Activated CD4-positive, alpha-beta T cell treated with anti-CD3 and anti-CD28 coated beads, Interleukin-2, amount 50 U/mL, for 4 hours (primary cell): Measurements from ENCODE around the gene CAMSAP1.

ENCODE experiments used
- DNase-seq, 2 experiments: peaks; one replicate each; pipeline ENCODE4 v3.0.0-alpha.2; 2020

CAMSAP1 gene

GRCh38 chr9:135827866-135828580 is 79.3 kb downstream of the CAMSAP1 start:
- no peak for DNase-seq

DNA sequence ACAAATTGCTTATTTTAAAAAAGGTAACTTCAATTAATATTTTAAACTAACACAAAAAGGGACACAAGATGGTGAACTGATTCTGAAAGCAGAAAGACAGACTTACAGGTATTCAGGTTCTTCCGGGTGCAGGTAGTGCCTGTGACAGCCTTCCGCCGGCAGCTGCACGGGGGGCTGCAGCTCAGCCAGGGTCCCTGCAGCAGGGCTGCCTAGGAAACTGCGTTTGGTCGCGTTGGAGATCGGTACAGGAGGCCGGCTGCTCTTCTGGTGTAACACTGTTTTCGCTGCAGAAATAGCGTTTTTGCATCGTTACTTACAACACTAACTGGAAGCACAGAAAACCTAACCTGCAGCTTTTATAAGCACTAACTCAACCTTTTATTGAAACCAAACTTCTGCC is 80.0 kb downstream of the CAMSAP1 start:
- DNase-seq = no peak

DNA sequence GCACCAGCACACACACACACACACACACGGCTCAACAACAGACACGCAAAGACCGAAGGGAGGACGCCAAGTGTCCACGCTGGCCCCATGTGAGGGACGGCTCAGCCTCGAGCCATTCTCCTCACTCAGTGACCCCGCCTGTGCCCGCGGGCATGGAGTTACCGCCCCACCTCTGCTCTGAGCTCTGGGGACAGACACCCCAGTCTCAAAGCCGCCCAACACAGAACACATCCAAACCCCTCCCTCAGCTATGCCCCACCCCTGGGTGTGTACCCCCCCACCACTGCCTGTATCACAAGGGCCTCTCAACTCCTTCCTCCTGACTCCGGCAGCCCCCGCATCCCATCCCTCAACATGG is 81.2 kb downstream of the CAMSAP1 start:
- no peak for DNase-seq

- no peak for DNase-seq
Observed at GRCh38 chr9:135825435-135826187, 81.7 kb downstream of the CAMSAP1 start.

DNA sequence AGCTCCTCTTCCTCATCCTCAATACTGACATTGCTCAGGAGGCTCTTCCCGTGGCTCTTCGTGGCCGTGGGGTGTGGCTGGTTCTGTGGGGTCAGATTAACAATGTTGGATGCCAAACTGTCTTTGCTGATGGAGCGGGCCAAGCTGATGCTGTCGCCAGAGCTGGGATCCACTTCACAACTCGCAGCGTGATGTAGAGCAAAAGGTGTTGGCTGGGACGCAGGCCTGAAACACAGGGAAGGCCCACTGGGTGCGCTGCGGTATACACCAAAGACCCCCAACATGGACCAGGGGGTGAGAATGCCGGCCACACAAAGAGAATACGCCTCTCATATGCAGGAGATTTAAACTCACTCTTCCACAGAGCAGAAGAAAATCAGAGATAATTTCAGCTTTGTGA is 84.3 kb downstream of the CAMSAP1 start:
- no peak for DNase-seq

GRCh38 chr9:135822374-135822755 is 85.0 kb downstream of the CAMSAP1 start:
- no peak for DNase-seq

- DNase-seq = no peak
Observed at GRCh38 chr9:135821733-135822373, 85.5 kb downstream of the CAMSAP1 start.

DNA sequence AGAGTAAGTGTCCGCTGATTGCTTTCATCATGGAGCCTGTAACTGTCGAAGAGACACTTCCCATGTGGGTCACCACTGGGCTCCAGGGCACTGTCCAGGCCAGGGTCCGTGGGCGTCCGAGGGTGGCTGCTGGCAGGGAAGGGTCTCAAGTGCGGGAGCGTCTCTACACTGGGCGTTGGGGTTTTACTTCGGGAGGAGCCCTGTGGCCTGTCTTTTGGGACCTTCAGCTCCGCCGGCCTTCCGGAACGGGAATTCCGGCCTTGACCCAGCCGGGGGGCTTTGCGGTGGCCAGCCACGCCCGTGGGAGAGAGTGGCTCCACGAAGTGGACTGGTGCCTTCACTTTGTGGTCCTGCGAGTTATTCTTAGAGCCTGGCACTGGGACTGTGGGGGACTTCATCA is 86.2 kb downstream of the CAMSAP1 start:
- no peak for DNase-seq

- DNase-seq = no peak
Observed at GRCh38 chr9:135820661-135821060, 86.7 kb downstream of the CAMSAP1 start.

GRCh38 chr9:135819905-135820304 is 87.4 kb downstream of the CAMSAP1 start:
- DNase-seq = no peak

- DNase-seq = no peak
Observed at GRCh38 chr9:135818718-135819475, 88.4 kb downstream of the CAMSAP1 start.

DNA sequence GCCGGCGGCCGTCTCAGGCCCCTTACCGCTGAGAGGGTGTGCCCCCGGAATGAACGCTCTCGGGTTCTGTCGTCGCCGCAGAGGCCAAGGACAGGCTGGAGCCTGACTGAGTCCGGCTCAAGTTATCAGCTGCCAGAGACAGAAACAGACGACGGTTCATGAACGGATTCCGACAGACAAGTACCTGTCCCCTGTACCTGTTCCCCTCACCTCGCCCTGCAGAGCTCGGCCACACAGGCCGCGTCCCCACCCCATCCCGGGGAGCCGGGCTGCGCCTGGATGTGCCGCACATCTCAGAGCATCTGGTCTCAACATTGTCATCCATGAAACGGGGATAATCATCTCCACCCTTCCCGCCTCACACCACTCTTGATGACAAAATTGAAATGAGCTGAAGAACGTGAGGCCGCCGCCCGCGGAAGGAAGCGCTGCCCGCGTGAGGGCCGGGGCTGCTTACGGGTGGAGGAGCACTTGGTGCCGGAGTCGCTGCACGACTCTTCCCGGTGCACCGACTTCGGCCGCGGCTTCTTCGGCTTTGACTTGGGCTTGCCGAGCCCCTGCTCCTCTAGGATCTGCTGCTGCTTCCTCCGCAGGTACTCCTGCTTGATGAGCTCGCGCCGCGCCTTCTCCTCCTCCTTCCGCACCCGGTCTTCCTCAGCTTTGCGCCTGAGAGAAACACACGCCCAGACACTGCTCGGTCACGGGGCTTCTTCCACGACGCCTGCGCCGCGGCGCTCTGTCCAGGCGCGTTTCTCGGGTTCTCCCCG is 89.2 kb downstream of the CAMSAP1 start:
- no peak for DNase-seq

DNA sequence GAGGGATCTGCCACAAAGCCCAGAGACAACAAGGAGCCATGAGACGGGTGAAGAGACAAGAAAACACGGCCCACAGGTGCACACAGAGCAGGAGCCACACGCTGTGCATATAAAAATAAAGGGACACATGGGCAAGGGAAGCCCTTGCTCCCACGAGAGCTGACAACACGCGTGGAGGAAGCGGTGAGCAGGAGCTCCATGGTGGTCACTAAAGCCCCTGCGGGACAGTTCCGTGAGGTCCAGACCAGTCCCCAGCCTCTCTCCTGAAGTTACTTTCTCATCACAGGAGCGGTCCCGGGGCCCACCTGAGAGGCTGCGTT is 90.7 kb downstream of the CAMSAP1 start:
- no peak for DNase-seq

DNA sequence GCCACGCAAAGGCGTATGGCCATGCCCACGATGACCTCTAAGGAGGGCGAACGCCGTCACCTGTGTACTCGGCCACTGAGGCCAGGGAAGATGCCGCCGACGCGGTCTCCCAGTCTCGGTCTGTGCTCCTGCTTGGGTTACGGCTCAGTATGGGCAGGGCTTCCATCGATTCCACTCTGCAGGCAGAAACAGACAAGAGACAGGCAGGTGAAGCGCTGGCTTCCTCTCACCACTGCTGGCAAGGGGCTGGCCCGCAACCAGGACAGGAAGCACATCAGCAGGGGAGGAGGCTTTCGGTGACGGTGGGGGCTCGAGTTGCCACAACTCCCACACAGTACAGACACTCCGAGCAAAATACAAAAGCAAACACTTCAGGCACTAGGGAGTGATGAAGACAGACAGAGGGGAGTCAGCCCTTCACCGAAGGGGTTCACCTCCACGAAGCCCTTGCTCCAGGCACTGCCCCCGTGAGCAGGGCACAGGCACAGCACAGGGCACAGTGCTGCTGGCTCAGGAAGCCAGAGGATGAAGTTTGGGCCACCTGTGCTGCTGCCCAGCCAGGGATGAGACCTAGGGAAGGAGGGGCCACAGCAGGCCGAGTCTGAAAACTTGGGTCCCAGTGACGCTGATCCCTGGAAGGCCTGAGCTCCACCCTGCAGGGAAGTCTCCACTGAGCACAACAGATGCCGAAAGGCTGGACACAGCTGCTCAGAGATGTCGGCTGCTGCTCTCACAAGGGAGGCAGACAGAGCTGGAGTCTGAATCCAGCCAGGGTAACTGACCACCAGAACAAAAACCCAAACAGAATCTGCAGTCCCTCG is 91.3 kb downstream of the CAMSAP1 start:
- no peak for DNase-seq

GRCh38 chr9:135815413-135815812 is 91.9 kb downstream of the CAMSAP1 start:
- no peak for DNase-seq

- no peak for DNase-seq
Observed at GRCh38 chr9:135814421-135815095, 92.8 kb downstream of the CAMSAP1 start.

DNA sequence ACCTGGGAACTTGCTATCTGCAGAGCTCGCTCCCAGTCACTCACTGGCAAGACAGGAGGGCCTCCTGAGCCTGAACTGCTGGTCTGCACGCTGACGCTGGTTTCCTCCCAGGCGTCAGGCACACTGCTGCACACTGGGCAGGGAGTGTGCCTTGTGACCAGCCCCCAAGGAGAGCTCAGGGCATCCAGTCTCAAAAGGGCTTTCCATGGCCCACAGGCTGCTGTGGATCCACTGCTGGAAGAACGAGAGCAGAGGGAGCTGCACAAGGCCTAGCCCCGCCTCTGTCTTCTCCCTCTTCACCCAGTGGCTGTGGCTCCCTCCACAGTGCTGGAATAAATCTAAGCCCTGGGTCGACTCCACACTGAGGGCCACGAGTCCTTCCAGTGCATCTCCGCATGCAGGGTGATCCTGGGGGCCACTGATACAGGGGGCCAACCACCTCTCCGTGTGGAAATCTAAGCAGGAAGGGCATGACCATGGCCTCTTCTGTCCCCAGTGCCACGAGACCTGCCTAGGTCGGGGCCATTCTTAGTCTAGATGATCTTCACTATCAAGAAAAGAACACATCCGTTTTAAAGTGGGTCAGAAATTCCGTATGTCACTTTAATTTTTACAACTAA is 93.6 kb downstream of the CAMSAP1 start:
- DNase-seq = no peak

- no peak for DNase-seq
Observed at GRCh38 chr9:135812961-135813360, 94.4 kb downstream of the CAMSAP1 start.

GRCh38 chr9:135811801-135812200 is 95.5 kb downstream of the CAMSAP1 start:
- DNase-seq = no peak

DNA sequence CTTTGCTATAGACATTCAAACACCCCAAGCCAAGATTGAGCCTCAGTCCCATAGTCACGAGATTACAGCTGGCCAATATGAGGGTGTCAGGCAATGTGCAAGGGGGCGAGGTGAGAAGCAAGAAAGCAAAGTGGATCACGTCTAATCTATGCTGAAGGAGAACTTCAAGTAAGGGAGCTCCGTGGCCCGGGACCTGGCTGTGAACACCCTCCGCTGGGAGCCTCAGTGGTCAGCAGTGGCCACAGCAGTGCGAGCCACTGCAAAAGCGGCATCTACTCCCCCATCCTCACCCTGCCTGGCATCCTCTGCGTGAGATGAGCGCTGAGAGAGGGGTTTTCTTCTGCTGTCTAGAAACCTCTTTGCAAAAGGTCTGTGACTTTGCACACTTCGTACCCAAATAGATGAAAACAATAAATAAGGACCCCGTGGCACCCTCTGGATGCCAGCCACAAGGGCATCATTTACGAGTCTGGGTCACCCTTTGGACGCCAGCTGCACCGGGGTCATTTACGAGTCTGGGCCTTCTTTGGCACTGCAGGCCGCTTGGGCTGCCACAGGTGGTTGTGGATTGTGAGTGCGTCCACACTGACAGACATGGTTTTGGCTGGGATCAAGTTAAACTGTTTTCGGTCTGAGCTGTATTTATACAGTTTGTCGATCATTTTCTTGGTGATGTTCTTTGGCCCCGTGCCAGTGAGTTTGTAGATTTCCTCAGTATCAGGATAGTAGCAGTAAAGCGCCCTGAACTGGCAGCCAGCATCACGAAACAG is 96.4 kb downstream of the CAMSAP1 start:
- DNase-seq = no peak
